Measurements from ENCODE around the gene NPAS3.

Gene NPAS3

GRCh38 chr14:33061667-33062325 is 123.1 kb downstream of the NPAS3 start:
- H3K4me3 ChIP-seq (ENCODE audit: control insufficient read depth, low read depth, low read length) = no peak overlapping the region
- DNase-seq (ENCODE audit: low read depth) = no peak

GRCh38 chr14:33062476-33062875 is 123.8 kb downstream of the NPAS3 start:
- DNase-seq (ENCODE audit: low read depth) = no peak
- H3K4me3 ChIP-seq (ENCODE audit: control insufficient read depth, low read depth, low read length) = no peak overlapping the region
- no peak for TF ChIP-seq CTCF (conservative IDR thresholded peaks at IDR 0.05; ENCODE audit: control insufficient read depth, insufficient read depth, low read depth, low read length)

More at GRCh38 chr14:33061667-33062325, 123.1 kb downstream of the NPAS3 start:
- no peak for TF ChIP-seq CTCF (conservative IDR thresholded peaks at IDR 0.05; ENCODE audit: control insufficient read depth, insufficient read depth, low read depth, low read length)

GRCh38 chr14:33062881-33063280 is 124.2 kb downstream of the NPAS3 start:
- no peak overlapping the region for H3K4me3 ChIP-seq (ENCODE audit: control insufficient read depth, low read depth, low read length)
- TF ChIP-seq CTCF (conservative IDR thresholded peaks at IDR 0.05; ENCODE audit: control insufficient read depth, insufficient read depth, low read depth, low read length) = no peak
- peak; percentile 73 for DNase-seq (ENCODE audit: low read depth)

GRCh38 chr14:33063521-33063920 is 124.8 kb downstream of the NPAS3 start:
- no peak overlapping the region for H3K4me3 ChIP-seq (ENCODE audit: control insufficient read depth, low read depth, low read length)
- DNase-seq (ENCODE audit: low read depth) = no peak
- no peak for TF ChIP-seq CTCF (conservative IDR thresholded peaks at IDR 0.05; ENCODE audit: control insufficient read depth, insufficient read depth, low read depth, low read length)

GRCh38 chr14:33065634-33066033 is 127.0 kb downstream of the NPAS3 start:
- DNase-seq (ENCODE audit: low read depth) = no peak
- no peak for TF ChIP-seq CTCF (conservative IDR thresholded peaks at IDR 0.05; ENCODE audit: control insufficient read depth, insufficient read depth, low read depth, low read length)
- no peak overlapping the region for H3K4me3 ChIP-seq (ENCODE audit: control insufficient read depth, low read depth, low read length)

GRCh38 chr14:33068040-33068439 is 129.4 kb downstream of the NPAS3 start:
- DNase-seq (ENCODE audit: low read depth) = no peak
- no peak for TF ChIP-seq CTCF (conservative IDR thresholded peaks at IDR 0.05; ENCODE audit: control insufficient read depth, insufficient read depth, low read depth, low read length)

GRCh38 chr14:33068626-33069025 is 129.9 kb downstream of the NPAS3 start:
- TF ChIP-seq CTCF (conservative IDR thresholded peaks at IDR 0.05; ENCODE audit: control insufficient read depth, insufficient read depth, low read depth, low read length) = no peak
- no peak overlapping the region for H3K4me3 ChIP-seq (ENCODE audit: control insufficient read depth, low read depth, low read length)
- peak; percentile 17 for DNase-seq (ENCODE audit: low read depth)

More at GRCh38 chr14:33068040-33068439, 129.4 kb downstream of the NPAS3 start:
- no peak overlapping the region for H3K4me3 ChIP-seq (ENCODE audit: control insufficient read depth, low read depth, low read length)

Data from fibroblast of mammary gland (primary cell).